ENCODE measurements around the gene ARHGEF7.

Gene ARHGEF7

DNA sequence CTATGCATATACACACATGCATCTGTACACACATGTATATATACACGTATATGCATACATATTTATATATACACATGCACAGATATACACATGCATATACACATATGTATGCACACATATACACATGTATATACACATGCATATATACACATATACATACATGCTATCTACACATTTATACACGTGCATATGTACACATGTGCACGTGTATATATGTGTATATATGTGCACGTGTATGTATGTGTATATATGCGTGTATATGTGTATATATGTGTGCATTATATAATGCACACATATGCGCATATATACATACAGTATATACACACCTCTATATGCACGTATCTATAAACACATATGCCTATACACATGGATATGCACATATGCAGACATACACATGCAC is 17.8 kb downstream of the ARHGEF7 start:
- DNase-seq: no peak

DNA sequence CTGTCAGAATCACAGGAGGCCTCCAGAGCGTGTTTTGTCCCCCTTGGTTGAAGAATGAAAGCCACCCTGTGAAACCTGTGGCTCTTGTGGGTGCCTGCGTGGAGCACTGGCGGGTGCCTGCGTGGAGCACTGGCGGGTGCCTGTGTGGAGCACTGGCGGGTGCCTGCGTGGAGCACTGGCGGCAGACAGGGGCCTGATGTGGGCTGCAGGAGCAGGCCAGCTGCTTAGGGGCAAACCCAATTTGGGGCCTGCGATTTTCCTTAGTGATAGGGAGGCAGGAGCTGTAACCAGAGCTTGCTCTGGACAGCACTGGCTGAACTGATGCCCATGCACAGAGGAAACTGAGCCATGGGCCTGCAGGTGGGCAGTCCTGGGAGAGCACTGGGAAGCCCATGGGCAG is 24.3 kb downstream of the ARHGEF7 start:
- no peak for DNase-seq

DNA sequence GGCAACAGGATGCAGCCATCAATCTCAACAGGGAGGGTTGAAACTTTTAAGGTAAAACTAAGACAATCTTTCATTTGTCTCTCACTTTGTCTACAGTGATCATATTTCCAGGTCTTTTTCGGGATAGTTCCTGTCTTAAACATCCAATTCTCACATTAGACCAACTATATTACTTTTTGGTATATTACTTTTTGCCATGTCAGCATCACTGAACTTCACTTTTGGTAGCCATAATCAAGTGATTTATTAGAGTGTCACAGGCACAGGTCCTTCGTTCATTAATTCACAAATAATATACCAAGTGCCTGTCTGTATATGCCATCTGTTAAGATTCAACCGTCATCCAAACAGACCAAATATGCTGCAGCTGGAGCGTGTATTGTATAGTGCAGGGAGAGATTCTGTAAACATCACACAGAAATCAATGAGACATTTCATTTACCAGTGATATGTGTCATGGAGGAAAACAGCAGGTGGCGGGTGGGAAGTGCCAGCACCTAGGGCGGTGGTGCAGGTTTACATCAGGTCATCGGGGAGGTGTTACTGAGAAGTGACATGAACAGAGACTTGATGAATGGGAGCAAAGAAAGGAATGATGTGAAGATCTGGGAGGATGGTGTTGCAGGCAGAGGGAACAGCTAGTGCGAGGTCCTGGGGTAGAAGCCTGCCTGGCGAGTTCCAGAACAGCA is 24.9 kb downstream of the ARHGEF7 start:
- DNase-seq: no peak

DNA sequence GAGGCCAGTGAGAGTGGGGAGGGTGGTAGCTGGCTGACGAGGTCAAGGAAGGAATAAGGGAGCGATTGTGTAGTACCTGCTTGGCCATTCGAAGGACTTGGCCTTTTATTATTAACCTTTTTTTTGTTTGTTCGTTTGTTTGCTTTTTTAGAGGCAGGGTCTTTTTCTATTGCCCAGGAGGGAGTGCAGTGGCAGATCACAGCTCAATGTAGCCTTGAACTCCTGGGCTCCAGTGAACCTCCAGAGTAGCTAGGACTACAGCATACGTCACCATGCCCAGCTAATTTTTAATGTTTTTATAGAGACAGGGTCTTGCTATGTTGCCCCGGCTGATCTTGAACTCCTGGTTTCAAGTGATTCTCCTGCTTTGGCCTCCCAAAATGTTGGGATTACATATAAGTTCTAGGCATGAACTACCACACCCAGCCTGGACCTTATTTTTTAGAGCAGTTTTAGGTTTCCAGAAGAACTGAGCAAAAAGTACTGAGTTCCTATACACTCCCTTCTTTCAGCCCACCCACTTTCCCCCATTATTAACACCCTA is 25.5 kb downstream of the ARHGEF7 start:
- DNase-seq: no peak

DNA sequence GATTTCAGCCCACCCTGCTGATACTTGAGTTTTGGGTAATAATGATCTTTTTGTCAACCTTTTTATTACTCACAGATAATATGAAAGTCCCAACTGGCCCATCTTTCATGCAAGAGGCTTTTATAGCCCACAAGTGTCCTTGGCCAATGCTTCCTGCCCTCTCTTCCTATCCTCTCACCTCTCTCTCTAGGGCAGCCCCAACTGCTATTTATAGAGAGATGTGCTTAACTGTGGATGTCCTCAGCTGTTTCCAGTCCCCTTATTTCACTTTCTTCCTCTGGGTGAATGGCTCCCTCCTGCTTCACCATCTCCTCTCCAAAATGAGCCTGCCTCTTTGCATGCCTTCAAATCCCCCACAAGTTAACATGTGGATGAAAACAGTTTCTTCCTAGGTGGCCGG is 27.4 kb downstream of the ARHGEF7 start:
- no peak for DNase-seq

DNA sequence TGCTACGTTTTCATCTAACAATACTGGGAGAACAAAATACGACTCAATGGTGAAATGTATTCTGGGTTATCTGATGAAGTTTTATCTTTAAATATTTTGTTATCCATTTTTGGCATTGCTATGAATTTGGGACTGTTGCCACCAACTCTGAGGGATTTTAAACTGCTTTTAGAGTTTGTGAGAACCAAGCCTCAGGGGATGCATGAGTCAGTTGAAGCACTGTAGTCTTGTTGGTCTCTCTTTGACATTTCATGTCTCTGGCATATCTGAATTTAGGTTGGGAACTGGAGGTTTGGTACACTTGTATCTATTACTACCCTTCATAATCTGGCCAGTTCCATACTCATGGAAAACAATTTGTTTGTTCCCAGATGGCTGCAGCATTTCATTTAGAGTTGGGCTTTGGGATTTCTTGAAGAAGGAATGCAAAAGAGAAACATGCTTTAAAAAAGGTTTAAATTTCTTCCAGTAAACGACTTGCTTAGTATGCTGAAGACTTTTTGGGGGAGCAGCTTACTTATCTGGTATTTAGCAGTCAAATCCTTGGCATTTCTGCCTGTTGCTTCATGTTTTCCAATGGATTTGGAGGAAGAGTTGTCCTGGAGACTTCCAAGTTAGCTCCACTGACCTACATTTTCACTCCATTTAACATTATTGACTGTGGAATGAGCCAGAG is 28.9 kb downstream of the ARHGEF7 start:
- DNase-seq: no peak

DNA sequence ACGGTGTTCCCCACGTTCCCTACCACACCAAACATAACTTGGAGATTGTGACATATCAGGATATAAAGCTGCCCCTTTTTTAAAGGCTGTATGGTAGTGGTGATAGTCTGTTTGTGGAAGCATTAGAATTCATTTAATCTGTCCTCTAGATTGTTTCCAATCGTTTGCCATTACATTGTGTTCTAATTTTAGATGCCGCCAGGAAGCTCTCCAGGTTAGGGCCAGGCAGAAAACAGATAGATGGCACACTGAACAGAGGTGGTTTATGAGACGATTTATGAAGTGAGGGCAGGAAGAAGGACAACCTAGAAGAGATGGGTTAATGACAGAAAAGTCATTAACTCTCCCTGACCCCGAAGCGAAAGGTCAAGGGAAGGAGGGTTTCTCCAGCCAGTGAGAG is 30.0 kb downstream of the ARHGEF7 start:
- no peak for DNase-seq

DNA sequence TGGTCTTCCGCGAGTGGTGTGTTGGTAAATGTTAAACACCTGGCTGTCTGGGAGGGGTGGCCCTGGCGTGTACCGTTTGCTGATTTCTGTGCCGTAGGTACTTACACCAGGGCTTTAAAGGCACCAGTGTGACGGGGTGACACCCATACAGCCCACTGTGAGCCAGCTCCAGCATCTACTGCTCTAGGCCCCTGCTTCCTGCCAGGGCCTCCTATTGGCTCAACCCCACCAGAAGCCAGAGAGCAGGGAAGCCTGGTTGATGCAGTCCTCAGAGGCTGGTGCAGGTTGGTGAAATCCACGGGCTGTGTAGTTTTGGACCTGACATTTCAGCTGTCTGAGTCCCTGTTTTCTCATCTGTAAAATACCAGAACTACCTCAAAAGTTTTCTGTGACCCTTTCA is 30.4 kb downstream of the ARHGEF7 start:
- DNase-seq: no peak

DNA sequence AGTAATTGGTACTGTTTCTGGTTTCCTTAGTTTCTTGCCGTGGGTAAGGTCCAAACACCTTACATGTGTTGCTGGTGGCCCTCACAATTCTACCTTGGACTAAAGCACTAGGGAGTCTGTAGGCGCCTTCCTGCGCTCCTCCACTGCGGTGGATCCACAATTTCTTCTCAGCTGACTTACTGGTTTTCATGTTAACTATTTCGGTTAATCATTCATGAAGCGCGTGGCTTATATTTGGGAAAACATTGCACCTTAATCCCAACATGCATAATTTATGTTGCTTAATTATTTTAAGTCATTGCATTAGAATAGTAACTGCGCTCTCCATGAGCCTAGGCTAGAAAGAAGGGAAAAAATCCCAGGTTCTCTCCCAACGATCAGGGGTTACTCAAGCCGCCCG is 37.7 kb downstream of the ARHGEF7 start:
- DNase-seq: no peak

DNA sequence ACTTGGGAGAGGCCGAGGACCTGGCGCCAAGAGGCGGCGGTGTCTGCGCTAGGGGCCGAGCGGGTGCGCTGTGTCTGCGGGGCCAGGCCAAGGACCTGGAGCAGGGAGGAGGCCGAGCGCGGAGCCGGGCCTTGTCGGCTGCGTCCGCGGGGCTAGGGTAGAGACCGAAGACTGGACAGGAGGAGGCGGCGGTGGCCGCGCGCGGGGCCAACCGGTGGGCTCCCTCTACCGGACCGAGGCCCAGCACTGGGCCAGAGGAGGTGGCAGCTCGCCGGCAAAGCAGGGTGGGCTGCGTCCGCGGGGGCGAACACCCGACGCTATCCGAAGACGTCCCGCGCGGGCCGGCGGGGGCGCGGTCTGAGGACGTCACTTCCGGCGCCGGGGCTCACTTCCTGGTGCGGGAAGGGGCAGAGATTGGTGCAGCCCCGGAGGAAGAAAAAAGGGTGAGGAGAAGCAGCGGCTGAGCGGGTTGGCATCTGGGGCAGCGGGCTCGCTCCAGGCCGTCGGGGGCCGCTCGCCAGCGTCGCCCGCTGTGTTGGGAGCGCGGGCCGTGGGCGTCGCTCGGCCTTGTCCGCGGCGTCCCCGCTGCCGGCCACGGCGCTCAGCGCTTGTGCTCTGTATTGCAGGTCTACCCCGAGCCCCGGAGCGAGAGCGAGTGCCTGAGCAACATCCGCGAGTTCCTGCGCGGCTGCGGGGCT is 38.3 kb downstream of the ARHGEF7 start:
- peak; percentile 99 for DNase-seq

DNA sequence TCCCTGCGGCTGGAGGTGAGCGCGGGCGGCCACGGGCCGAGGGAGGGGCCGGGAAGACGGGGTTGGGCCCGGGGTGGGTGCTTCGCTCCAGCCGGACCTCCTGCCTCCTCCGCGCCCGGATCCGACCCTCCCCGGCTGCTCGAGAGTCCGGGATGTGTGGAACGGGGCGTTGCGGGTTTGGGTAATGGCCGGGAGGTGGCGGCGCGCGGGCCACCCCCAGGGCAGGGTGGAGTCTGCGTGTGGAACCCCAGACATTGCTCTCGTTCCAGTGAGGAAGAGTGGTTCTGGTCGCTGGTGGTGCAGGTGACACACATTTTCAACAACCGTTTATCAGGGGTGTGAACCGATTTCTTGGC is 38.8 kb downstream of the ARHGEF7 start:
- no peak for DNase-seq

DNA sequence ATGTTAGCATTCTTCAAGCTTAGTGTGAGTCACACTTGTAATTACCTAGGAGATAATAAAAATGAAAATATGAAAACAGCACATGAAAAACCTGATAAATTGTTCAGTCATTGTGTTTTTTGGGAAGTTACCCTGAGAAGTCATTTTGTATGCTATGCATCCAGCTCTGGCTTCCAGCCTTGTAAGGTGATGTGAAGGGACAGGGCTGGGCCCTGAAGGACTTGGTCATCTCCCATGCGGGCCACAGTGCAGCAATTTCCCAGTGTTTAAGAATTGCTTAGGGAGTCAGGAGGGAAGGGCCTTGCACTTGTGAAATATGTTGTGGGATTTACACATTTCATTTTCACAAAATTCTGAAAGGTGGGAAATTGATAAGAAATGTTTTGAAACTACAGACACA is 41.3 kb downstream of the ARHGEF7 start:
- DNase-seq: no peak

DNA sequence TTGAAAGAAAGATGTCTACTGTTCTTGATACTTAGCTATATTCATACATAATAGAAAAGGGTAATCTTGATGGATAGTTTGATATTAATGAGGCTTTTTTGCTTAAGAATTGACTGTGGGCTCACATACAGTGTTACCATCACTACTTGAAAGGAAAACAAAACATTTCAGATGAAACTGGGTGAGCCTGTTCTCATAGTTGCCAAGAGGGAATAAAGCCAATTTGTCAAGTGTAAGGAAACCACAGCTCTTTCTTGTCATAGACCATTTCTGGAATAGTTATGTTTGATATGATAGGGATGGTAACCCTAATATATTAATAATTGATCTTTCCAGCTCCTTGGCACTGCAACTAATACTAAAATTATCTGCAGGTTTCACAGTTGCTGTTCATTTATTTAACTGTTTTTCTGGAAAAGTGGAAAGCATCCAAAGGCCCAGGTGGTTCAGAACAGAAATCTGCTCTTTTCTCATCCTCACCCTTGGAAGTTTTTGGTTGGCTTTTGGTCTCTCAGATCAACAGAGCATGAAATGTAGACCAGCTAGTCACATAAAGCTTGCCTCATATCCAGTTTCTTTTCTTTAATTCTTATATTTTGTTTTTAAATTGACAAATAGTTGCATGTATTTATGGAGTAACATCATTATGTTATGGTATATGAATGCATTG is 43.2 kb downstream of the ARHGEF7 start:
- no peak for DNase-seq

DNA sequence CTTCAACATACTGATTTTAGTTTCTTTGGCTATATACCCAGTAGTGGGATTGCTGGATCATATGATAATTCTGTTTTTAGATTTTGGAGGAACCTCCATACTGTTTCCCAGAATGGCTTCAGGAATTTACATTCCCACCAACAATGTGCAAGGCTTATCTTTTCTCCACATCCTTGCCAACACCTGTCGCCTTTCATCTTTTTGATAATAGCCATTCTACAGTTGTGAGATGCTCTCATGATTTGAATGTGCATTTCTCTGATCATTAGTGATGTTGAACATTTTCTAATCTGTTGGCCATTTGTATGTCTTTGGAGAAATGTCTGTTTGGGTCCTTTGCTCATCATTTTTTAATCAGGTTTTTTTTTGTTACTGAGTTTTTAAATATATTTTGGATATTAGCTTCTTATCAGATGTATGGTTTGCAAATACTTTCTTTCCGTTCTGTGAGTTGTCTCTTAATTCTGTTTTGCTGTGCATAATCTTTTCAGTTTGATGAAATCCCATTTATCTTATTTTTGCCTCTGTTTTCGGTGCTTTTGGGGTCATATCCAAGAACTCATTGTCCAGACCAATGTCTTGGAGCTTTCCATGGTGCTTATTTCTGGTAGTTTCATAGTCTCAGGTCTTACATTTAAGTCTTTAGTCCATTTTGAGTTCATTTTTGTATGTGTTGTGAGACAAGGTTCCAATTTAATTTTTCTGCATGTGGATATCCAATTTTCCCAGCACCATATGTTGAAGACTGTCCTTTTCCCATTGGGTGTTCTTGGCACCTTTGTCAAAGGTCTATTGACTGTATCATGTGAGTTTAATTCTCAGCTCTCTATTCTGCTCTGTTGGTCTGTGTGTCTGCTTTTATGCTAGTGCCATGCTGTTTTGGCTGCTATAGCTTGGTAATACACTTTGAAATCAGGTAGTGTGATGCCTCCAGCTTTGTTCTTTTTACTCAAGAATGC is 44.5 kb downstream of the ARHGEF7 start:
- DNase-seq: no peak

DNA sequence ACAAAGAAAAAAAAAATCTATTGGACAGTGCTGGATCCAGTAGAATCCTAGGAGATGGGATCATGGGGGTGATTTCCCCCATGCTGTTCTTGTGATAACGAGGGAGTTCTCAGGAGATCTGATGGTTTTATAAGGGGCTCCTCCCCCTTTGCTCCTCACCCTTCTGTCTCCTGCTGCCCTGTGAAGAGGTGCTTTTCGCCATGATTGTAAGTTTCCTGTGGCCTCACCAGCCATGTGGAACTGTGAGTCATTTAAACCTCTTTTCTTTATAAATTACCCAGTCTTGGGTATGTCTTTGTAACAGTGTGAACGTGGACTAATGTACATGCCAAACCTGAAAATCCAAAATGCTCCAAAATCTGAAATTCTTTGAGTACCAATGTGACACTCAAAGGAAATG is 45.5 kb downstream of the ARHGEF7 start:
- no peak for DNase-seq

DNA sequence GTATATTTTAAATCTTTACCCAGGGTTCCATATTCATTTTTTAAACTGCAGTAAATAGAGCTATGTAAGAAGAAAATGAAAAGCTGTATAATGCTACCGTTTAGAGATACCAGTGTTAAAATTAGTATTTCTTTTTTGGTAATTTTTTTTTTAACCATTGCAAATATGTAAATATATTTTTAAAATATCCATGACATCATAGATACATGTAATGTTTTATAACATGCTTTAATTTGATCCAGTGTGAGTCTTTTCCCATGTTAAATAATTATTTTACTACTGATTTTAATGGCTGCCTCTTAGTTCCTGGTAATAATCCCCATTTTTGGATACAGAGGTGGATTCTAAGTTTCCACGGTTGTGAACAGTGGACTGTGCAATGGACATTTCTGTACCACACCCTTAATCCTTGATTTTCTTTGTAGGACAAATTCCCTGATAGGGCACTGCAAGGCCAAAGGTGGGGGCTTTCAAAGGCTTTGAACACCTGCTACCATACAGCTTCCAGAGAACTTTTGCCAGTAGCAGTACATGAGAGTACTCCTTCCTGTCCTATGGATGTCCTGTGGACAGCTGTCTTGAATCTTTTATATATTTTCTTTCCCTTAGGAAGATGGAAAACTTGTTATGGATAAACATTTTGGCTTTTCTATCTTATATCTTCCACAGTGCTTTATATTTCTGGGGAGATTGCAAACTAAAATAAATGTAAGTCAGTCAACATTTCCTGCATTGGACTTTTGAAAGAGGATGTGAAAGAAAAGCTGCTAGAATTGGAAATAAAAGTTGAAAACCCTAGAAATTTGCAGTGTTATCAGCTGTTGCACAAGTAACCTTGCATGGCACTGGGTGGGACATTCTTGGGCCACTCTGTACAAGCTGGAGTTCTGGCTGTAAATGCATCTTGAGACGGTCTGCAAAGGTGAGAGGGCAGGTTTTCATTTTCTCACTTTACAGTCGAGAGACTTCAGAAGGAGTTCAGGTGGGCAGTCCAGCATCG is 46.8 kb downstream of the ARHGEF7 start:
- DNase-seq: no peak

DNA sequence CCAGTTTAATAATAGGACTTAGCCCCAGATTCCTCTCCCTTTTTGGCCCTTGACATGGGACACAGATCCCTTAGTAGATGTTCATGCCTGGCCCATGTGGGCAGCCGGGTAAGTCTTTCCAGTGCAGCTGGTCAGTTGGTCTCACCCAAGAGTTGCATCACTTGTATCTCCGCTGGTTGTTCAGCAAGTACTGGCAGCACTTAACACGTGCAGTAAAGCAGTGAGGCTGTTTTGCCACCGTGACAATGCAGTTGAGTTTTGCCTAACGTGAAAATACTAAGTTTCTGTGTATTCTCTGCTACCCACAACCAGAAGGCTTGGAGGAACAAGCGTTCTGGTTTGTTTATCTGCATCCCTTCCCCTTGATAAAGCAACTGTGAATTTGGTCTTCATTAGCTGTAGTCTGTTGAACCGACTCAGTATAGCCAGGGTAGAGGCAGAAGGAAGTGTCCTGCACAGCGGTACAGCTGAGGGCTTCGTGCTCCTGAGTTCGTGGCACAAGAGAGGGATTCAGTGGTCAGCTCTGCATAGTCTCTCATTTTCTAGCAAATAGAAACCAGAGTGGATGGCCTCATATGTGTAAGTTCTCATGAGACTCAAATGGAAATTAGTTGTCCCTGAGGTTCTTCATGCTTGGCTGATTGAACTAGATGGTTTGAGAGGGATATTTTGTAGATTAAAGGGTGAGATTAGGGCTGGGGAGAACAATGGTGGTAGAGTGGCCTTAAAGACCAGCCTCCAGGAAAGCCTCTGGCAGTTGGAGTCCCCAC is 50.3 kb downstream of the ARHGEF7 start:
- no peak for DNase-seq

DNA sequence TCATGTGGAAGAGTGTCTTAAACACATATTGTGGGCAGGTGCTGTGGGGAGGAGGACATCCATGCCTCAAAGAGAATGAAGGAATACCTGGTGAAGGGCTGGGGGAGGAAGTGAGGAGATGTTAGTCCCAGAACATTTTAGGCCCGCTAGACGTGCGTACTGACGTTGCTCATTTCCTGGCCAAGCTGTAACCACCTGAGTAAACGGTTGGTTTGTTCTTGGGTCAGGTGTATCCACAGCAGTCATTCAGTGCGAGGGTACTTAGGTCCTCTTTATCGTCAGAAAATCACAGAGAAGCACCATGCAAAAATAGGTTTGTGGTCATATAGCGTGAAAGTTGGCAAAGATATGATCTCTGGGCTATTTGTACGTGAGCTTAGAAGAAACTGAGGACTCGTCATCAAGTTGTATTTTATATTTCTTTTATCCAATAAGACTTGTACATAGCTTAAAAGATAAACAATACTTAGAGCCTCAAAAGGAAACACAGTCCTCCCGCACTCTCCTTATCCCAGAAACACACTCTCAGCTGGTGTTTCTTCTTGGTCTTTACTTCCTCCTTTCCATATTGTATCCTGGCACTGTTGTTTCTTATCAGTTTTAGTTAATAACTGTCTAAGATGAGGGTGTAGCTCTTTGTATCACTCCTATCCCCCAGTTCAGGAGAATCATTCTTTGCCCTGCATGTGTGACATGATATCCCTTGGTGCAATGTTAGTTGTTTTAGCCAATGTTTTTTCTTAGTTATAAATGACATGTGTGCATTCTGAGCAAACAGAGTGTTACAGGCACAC is 52.0 kb downstream of the ARHGEF7 start:
- no peak for DNase-seq

DNA sequence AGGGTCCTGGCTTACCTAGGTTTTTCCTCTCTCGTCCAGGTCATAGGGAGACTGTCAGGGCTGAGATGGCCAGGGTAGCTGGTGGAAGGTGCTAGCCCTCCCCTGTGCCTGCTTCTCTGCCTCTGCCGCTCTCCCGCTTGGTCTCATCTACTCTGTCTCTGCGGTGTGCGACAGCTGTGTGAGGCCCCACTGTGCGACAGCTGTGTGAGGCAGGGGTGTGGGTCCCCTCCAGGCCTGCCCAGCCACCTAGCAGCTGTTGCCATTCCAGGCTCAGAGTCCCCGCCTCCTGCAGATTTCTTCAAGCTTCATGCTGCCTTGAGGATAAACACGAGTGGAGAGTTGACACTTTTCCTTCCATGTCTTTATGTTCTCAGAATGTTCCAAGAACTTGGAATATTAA is 53.0 kb downstream of the ARHGEF7 start:
- no peak for DNase-seq

All from right kidney (tissue), 1 donor.